HG03064 (cell line): ENCODE results near the gene TNPO3.

Source experiments
- ATAC-seq: cut with Tn5 transposase; IDR thresholded peaks from one replicate; pipeline ENCODE4 v1.9.1; 2021; ENCODE audit warnings: low read depth; ENCODE audit not compliant: unreplicated experiment

TNPO3 gene

DNA sequence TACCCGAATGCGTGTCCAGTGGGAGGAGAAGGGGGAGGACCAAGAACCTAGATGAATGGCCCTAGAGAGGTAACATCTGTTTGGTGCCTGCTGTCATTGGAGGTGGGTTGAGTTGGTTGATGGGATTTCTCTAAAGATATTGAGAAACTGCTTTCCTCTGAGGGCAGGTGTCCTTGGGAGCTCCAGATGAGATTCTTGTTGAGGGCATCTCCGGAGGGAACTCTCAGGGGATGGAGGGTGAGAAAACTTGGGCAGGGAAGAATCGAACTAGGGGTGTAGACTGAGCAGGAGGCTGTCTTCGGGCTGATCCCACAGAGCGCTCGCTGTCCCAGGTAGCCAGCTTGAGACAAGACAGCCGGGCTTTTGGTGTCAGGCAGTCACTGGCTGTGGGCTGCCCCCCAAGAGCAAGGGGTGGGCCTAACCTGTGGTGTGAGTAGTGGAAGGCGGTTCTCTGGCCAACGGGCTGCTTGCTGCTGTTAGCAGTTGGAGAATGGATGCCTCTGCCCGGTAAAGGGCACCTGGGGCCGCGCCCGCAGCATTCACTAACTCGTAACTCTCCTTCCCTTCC lies 113.5 kb downstream of the TNPO3 start:
- ATAC-seq, result no peak

DNA sequence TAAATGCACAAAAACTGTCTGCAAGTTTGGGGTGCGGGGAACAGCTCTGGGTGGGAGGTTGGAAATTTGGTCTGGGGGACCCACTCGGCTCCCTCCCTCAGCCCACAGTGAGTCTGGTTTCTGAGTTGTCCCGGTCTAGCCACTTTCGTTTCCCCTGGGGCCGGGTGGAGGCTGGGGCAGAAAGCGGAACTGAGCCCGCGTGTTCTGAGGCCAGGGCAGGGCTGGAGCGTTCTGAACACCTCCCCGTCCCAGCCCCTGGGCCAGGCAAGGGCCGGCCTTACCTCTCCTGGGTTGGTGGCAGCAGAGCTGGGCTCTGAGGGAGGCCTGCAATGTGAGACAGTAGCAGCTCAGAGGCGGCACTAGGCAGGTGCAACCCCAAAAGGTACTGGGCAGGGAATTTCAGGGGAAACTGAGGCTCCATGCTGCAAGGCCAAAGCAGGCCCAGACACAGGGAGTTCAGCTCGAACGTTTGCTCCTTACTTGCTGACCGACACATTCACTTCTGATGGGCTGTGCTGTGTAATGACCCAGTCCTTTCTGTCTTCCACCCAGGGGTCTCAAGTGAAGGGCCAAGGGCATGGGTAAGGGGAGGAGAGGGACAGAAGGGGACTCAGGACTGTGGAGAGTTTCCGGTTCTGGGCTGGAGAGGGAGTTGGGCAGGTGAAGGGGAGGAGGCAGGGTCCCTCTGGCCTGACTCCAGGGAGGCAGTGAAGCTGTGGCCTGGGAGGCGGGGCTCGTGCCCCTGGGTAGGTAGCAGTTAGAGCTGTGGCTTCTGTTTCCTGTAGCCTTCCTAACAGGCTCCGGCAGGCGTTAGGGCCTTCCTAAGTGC lies 114.2 kb downstream of the TNPO3 start:
- ATAC-seq, result peak; percentile 45

DNA sequence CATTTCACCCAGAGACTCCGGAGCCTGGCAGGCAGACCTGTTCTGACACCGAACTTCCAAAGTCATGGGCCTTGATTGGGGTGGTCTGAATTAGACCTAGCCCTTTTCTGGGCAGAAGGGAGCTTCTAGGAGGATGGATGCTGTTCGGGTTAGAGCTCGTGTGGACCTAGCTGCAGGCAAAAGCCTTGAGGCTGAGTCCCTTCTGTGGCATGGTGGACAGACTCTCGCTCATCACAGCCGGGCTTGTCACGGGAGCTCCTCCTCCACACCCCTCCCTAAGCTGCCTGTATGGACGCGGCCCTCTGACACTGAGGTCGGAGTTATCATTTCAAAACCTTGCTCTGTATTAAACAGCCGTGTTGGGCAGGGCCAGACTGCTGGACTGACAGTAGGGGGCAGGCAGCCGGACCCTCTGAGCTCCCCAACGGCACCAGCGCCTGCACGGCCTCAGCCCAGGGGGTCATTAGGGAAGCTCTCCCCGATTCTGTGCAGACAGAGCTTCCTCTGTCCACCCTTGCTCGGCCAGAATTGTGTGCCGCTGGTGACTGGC lies 115.0 kb downstream of the TNPO3 start:
- peak; percentile 21 for ATAC-seq

DNA sequence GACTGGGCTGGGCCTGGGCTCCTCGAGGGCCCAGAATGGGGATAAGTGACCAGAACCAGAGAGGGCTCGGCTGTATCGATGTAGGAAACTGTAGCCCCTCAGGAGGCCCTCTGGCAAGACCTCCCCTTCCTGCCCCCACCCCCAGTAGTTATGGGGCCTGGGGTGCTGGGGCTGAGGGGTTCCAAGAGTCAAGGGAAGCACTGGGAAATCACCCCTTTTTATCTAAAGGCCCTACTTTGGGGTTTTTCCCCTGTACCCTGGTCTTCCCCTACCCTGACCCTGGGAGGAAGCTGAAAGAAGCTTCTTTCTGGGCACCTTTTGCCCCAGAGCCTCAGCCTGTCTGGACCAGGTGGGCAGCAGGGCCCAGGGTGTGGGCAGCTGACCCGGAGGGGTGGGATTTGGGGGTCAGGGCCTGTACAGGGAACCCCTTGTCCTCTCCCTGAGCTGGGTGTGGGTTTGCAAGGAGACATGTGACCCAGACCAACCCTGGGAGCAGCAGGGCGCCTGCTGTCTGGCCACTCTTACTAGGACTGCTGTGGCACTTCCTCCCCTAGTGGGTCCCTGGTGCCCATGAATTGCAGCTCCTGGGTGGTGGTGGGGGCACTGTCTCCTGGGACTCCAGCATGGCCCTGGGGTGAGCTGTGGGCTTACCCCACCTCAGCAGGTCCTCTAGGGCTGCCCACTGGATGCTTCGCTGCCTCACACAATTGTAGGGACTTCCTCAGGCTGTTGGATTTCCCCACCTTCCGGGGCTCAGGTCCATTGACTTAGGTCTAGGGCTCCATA lies 115.6 kb downstream of the TNPO3 start:
- ATAC-seq, result no peak

DNA sequence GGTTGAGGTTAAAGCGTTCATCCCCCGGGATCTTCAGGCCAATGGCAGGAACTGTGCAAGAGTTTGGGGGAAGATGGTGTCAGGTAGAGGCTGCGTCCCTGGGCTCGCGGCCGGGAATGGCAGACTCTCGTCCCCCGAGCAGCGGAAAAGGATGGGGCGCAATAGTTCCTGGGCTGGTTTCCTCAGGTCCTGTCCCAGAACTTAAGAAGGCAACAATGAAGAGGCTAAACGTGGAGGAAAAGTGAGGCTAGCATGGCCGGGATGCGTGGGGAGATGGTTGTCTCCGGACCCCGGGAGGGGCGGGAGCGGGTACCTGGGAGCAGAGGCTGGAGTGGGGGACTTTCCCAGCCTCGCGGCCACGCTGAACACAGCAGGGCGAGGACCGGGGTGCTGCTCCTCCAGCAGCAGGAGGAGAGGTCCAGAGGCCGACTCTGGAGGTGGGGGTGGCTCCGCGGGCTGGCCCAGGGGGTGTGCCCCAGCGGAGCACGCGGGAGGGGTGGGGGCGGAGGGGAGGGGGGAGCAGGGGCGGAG lies 116.3 kb downstream of the TNPO3 start:
- no peak for ATAC-seq

DNA sequence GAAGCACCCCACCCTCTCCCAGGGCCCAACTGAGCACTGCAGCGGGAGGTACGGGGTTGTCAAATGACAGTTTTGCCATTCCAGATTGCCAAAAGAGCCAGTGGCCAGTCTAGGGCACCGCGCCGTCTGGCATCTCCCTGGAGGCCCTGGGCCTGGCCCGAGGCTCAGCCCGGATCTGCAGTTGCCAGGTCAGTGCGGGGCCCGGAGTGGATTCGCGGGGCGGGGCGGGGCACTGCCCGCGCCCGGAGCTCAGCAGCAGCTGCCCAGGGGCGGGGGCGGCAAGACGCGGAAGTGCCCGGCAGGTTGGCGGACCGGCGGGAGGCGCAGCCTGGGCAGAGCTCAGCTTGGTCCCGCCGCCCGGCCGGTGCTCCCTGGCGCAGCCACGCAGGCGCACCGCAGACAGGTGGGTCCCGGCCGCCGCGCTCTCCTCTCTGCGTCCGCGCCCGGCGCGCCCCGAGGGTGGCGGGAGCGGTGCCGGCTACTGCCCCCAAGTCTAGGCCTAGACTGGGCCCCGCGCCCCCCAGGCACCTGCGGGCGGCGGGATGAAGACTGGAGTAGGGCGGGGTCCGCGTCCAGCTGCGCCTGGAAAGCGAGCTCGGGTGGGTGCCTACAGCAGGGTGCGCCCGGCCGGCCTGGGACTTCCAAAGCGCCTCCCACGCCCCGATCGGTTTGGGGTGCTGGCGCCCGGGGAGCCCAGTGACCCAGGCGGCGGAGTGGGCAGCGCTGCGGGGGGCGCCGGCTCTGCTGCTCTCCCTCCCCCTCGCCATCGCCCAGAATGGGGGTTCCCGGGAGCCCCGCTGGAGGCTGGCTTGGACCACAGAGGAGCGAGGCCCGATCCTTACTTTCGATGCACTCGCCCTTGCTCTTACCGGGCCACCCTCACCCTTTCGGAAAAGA lies 117.0 kb downstream of the TNPO3 start, which contains the start of gene IRF5:
IRF5 (plus strand) TSS at position 281 of the 897 bp plus-strand sequence. CDS start 4,155 bp downstream, outside the sequence.
- ATAC-seq, result no peak

DNA sequence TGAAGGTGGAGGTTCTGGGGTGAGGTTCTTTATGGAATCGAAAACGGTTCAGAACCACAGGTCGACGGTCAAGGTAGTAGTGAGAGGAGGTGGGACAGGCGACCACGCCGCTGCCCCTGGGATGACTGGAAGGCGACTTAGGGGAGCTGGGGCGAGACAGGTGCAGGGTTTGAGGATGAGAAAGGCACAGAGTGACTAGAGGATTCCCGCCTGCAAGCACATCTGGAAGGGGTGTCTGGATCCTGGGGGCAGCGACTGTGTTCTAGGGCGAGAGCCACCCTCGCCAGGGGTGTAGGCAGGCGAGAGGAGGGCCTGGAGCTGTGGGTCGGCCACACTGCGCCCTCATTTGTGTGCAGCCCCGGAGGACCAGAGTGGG lies 117.7 kb downstream of the TNPO3 start:
- no peak for ATAC-seq

DNA sequence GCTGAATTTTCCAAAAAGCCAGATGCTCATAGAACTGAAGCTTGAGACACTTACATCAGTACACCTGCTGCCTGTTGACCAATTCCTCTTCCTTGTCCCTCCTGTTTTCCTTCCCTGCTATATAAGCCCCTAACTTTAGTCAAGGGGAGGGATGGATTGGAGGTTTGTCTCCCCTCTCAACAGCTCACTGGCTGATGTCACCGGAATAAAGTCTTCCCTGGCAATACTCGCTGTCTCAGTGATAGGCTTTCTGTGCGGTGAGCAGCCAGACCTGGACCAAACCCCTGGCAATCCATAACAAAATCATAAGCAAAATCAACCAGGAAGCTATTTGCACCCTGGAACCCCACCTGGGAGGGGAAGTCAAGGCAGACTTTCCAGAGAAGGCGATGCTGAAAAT lies 118.1 kb downstream of the TNPO3 start:
- ATAC-seq, result no peak

DNA sequence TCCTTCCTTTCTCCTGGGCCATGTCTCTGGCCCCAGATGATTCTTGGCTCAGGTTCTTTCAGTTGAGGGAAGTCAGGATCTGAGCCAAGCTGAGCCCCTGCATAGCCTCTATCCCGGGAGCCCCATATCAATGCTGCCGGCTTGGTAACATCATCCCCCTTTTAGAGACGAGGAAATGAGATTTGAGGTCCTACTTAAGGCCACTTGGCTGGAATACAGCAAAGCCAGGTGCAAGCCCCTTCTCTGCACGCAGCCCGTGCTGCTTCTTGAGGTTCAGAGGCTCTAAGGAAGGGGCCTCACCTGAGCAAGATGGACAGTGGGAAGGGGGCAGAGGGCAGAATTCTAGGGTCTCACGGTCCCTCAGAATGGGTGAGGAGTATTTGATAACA lies 119.6 kb downstream of the TNPO3 start:
- no peak for ATAC-seq

DNA sequence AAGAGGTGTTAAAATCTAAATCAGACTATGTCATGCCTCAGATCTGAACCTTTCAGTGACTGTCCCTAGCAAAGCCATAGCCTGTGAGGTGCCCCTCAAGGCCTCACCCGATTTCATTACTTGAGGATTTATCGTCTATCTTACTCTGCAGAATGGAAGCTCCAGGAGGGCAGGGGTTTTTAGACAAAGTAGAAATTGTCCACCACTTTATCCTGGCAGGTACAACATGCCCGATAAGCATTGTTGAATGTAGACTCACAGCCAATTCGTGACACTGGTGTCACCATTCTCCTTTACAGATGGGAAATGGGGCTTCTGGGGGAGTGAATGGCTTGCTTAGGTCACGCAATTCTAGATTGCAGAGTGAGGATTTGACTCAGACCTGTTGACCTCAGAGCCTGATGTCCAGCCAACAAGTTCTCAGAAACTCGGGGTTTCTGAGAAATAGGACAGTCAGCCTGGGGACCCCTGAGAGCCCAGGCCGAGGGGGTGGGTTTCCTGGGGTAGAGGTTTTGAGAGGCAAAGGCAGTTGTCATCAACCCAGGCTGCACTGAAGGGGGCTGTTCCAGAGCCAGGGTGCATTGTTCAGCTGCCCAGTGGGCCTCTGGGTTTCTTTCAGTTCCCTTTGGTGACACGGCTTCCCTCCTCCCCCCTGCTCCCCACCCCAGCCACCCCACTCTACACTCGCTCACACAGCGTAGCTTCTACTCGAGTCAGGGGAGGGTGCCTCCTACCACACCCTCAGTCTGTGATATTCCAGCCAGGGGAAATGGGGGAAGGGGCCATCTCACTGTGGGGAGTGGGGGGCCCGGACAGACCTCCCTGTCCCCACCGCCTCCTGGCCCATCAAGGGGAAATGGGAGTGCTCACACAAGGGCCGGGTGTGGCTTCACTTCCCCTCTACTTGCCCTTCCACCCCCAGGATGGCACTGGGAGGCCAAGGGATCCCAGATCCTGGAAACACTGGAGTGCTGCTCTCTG lies 120.3 kb downstream of the TNPO3 start:
- ATAC-seq, result no peak

DNA sequence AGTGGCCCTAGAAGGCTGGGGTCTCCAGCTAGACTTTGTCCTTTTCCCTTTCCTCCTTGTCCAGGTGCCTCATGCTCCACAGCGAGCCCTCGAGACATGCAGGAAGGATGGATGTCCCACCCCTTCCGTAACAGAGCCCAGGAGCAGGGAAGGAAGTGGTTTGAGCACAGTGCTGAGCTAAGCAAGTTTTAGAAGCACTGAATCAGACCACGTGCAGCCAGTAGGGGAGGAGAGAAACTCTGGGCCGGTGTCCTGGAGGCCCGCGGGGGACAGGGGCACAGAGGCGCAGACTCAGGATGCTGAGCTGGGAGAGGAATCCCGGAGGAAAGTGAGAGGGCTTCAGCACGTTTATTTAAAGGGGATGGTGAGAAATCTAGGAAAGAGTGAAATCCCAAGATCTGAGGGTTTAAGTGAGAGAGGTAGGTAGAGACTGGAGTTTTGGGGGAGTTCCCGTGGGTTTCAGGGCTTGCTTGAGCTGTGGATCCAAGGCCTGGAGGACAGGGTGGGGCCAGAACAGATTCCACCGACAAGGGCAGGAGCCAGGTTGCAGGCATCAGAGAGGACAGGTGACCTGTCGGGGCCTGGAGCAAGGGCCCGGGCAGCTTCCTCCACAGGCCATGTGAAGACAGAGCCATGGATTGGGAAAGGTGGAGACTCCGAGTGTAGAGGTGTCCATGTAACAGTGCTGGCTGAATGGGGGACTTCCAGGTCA lies 121.6 kb downstream of the TNPO3 start:
- ATAC-seq, result peak; percentile 29

DNA sequence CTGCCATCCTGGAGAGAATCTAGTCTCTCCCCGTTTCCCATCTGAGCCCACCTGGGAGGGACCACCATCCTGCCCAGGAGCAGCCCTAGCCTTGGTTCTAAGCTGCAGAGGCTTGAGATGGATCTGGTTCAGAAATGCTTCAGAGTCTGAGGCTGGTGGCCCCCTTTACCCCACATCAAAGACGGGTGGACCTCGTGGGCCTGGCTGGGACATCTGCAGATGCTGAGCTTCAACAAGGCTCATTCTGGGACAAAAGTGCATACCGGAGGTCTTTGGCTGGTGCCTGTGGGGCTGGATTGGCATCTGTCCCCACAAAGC lies 122.1 kb downstream of the TNPO3 start:
- no peak for ATAC-seq

DNA sequence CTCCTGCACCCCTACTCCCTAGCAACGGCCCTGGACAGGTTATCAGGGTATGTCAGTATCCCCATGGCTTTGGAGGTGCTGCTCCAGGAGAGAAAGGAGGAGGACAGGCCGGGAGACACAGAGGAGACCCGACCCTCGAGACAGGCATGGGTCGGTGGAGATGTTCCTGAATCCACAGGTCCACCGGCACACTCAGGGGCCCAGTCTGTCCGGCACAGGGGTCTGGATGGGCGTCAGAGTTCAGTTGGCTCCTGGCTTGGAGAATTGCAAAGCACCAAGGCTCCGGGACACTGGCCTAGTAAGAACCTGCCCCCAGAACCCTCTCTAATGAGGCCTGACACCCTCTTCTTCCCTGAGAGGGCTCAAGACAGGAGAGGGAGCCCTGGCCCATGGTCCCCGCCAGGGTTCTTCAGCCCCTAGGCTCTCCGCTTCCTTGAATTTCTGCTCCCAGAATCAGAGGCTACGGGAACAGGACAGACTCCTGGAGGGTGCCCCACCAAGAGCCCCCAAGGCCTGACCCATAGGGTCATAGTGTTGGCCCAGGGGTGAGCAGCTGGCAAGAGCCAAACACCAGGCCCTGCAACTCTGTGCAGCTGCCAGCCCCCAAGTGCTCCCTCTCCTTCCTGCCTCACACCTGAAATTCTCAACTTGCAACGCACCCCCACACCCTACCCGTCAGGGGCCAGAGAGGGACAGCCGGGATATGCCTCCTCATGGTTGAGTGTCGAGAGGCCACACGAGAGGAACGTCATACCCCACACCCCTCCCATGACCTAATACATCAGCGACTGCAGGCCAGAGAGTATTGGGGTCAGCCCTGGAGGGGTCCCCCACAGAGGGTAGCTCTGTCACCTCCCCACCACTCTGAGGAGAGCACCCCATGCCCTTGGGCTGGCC lies 122.7 kb downstream of the TNPO3 start:
- ATAC-seq, result no peak

DNA sequence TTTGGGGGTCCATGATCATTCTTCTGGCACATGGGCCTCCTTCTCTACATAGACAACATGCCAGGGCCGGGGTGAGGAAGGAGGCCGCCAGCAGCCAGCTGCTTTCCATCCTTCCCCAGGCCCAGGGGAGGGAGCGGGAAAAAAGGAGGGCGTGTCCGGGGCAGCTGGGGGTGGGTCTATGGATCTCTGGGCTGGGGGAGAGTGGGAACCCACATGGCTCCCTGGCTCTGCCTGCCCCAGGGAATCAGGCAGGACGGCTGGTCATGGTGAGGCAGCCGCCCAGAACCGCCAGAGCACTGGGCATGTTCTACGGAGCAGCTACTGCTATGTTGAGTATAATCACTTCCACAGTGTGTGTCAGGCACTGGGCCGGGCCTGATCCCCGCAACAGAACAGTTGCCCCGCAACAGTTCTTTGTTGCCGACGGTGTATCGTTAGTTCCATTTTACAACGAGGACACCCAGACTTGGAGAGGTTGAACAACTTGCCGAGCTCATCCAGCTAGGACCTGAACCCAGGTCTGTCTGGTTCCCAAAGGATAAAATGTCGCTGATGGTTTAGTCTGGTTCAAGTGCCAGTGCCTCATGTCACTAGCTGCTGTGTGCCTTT lies 123.6 kb downstream of the TNPO3 start:
- no peak for ATAC-seq

DNA sequence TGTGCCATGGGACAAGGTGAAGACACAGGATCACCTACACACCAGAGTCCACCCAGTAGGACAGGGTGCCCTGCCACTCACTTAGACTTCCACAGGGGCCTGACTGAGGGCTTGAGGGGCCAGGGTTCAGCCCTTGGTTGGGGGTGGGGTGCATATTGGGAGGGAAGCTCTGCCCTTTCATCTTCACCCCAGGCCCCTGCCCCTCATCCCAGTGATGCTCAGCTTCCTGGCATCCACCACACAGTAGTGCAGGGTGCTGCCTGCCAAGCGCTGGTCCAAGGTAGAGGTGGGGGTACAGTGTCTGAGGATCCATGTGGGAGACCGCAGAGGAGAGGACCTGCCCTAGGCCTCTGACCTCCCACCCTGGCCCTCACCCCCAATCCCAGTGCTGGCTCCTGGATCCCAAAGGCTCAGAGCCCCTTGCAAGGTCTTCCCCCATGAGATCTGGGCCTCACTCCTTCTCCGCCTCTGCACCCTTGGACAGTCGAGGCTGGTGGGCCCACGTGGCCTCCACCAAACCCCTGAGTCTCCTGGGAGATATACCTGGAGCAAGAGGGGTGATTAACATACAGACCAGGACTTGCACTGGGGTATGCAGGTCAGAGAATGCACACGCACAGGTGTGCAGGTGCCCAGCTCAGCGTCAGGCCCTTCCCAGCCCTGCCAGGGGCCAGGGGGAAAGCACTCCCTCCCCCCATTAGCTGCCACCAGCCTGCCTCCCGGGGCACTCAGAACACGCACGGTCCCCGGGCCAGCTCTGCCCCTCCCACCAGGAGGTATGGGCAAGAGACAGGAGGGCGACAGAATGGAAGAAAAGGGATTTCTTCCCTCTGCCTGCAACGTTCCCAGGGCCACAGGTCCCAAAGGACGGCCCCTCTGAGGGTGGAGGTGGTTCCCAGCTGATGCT lies 125.8 kb downstream of the TNPO3 start:
- no peak for ATAC-seq
